ENCODE measurements around the gene SPINT2. TPM values are rescaled to one million over a fixed set of nuclear protein-coding genes. Genes with fewer than 3 reads are reported as not detected.

The SPINT2 gene
- total and polyA plus RNA-seq, 2 of the 13 experiments (the other 11 are each of a cell fraction or from before 2014, with no cell fraction given) = 0.31 to 0.77 TPM

DNA sequence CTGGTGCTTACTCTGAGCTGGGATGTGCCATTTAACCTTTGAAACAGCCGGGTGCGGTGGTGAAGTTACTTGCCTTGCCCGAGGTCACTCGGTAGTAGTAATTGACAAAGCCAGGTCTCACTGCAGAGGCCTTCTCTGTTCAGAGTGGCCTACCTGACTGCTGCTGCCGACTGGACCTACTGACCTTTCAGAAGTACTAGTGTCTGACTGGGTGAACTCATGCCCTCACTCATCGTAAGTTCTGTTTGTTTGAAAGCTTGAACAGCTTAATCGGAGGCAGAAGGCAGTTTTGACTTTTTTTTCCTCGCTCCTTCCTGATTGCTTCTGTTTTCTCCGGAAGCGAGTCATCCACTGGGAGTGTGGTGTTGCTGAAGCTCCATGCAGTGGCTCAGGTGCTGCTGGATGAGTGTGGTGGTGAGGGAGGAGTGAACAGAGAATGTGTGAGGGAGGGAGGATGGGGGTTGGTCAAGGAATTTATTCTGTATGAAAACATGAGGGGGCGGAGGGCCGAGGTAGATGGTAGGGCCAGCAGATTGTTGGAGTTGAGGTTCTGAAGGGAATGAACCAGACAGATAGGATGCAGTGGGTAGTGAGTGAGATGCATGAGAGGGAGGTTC lies 2.7 kb downstream of the SPINT2 start (continued):
- TF ChIP-seq, protein P1, sequence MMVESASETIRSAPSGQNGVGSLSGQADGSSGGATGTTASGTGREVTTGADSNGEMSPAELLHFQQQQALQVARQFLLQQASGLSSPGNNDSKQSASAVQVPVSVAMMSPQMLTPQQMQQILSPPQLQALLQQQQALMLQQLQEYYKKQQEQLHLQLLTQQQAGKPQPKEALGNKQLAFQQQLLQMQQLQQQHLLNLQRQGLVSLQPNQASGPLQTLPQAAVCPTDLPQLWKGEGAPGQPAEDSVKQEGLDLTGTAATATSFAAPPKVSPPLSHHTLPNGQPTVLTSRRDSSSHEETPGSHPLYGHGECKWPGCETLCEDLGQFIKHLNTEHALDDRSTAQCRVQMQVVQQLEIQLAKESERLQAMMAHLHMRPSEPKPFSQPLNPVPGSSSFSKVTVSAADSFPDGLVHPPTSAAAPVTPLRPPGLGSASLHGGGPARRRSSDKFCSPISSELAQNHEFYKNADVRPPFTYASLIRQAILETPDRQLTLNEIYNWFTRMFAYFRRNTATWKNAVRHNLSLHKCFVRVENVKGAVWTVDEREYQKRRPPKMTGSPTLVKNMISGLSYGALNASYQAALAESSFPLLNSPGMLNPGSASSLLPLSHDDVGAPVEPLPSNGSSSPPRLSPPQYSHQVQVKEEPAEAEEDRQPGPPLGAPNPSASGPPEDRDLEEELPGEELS (CRISPR knock-in tag; IDR thresholded peaks at IDR 0.05) = no peak
- TF ChIP-seq MAZ (IDR thresholded peaks at IDR 0.05; ENCODE audit: borderline replicate concordance, low read depth, low read length) (no peak), MAZ (CRISPR knock-in tag; IDR thresholded peaks at IDR 0.05; ENCODE audit: low read depth) (no peak), TOE1 (CRISPR knock-in tag; IDR thresholded peaks at IDR 0.05) (no peak), ESRRA (CRISPR knock-in tag; IDR thresholded peaks at IDR 0.05; ENCODE audit: low read depth) (no peak)
- TF ChIP-seq, protein P2, sequence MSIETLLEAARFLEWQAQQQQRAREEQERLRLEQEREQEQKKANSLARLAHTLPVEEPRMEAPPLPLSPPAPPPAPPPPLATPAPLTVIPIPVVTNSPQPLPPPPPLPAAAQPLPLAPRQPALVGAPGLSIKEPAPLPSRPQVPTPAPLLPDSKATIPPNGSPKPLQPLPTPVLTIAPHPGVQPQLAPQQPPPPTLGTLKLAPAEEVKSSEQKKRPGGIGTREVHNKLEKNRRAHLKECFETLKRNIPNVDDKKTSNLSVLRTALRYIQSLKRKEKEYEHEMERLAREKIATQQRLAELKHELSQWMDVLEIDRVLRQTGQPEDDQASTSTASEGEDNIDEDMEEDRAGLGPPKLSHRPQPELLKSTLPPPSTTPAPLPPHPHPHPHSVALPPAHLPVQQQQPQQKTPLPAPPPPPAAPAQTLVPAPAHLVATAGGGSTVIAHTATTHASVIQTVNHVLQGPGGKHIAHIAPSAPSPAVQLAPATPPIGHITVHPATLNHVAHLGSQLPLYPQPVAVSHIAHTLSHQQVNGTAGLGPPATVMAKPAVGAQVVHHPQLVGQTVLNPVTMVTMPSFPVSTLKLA (IDR thresholded peaks at IDR 0.05) = no peak
- TF ChIP-seq, protein P3, sequence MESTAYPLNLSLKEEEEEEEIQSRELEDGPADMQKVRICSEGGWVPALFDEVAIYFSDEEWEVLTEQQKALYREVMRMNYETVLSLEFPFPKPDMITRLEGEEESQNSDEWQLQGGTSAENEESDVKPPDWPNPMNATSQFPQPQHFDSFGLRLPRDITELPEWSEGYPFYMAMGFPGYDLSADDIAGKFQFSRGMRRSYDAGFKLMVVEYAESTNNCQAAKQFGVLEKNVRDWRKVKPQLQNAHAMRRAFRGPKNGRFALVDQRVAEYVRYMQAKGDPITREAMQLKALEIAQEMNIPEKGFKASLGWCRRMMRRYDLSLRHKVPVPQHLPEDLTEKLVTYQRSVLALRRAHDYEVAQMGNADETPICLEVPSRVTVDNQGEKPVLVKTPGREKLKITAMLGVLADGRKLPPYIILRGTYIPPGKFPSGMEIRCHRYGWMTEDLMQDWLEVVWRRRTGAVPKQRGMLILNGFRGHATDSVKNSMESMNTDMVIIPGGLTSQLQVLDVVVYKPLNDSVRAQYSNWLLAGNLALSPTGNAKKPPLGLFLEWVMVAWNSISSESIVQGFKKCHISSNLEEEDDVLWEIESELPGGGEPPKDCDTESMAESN (CRISPR knock-in tag; conservative IDR thresholded peaks at IDR 0.05) = no peak
